Body of pancreas (tissue), 4 donors: Measurements from ENCODE around the gene ACOT9. TPM values are rescaled to one million over a fixed set of nuclear protein-coding genes. Genes with fewer than 3 reads are reported as not detected.
"Not testable (repeated sequence)": the region's sequence is repeated elsewhere in the genome, so short reads cannot be mapped to it uniquely, and the experiment has no call there.

Experiments used
- ATAC-seq: fragments of 150-250 bp; one replicate; pipeline ENCODE4 v1.9.1; 2016
- DNase-seq, 4 donors: peaks; one replicate each; pipeline ENCODE4 v3.0.0-alpha.2; 2019
- H3K27ac ChIP-seq, 4 donors: fragments of 200-600 bp; sonication (generic); 1 replicate in 3 of 4; 2 replicates in 1 of 4; pipeline versions ENCODE4 v1.5.1 to v1.6.1; 2016 to 2019; ENCODE audit warnings: mild to moderate bottlenecking in 1 of 4, mixed read lengths in 1 of 4, moderate library complexity in 1 of 4
- H3K27me3 ChIP-seq, 2 donors: fragments of 200-600 bp; sonication (generic); one replicate each; pipeline ENCODE4 v1.6.0; 2016; ENCODE audit warnings: mild to moderate bottlenecking in 1 of 2
- H3K36me3 ChIP-seq, 2 donors: fragments of 200-600 bp; sonication (generic); replicated peaks in 1 of 2; 2 replicates each; pipeline ENCODE4 v1.5.1; 2016; ENCODE audit warnings: low read depth in 2 of 2; ENCODE audit not compliant: insufficient read depth in 1 of 2
- H3K4me1 ChIP-seq: fragments of 200-600 bp; sonication (generic); one replicate; pipeline ENCODE4 v1.6.0; 2016
- H3K4me3 ChIP-seq, 2 donors: fragments of 200-600 bp; sonication (generic); 1 replicate in 1 of 2; 2 replicates in 1 of 2; pipeline ENCODE4 v1.5.1; 2016 to 2019
- H3K9me3 ChIP-seq, 3 donors: fragments of 200-600 bp; sonication (generic); 1 replicate in 2 of 3; 2 replicates in 1 of 3; pipeline ENCODE4 v1.5.1; 2016
- POLR2A ChIP-seq, 3 donors: fragments of 450-650 bp; IDR thresholded peaks; one replicate each; pipeline ENCODE4 v1.6.1; 2016; ENCODE audit warnings: antibody characterized with exemption in 3 of 3, mild to moderate bottlenecking in 2 of 3
- WGBS, 2 donors: methylation state at CpG; one replicate each; pipeline ENCODE4 v1.1.5; 2017; 5-methylcytosine and 5-hydroxymethylcytosine counted together
- intact Hi-C: fragments of 100-400 bp; cut with DNase I; formaldehyde crosslinking; loops from one replicate; pipeline ENCODE4 v1.15.1; 2023
- total RNA-seq, 2 donors: library from RNA; depleted of rRNA; stranded (reverse); fragments of >200 nt; gene quantifications; one replicate each; pipeline ENCODE4 v1.1.0, GENCODE V29; 2016
- TF ChIP-seq, protein P1 (sequence below), 7 experiments: fragments of 450-650 bp in 4 of 7; fragments of 200-600 bp in 3 of 7; sonication (generic) in 3 of 7; IDR thresholded peaks; one replicate each; pipeline ENCODE4 v1.5.1; 2016 to 2019; ENCODE audit warnings: antibody characterized with exemption in 7 of 7

ACOT9 gene
- total RNA-seq, 2 donors from 2014 or later = 6.3 to 17.9 TPM

- no peak for TF ChIP-seq POLR2A (IDR thresholded peaks at IDR 0.05)
- TF ChIP-seq, protein P1, sequence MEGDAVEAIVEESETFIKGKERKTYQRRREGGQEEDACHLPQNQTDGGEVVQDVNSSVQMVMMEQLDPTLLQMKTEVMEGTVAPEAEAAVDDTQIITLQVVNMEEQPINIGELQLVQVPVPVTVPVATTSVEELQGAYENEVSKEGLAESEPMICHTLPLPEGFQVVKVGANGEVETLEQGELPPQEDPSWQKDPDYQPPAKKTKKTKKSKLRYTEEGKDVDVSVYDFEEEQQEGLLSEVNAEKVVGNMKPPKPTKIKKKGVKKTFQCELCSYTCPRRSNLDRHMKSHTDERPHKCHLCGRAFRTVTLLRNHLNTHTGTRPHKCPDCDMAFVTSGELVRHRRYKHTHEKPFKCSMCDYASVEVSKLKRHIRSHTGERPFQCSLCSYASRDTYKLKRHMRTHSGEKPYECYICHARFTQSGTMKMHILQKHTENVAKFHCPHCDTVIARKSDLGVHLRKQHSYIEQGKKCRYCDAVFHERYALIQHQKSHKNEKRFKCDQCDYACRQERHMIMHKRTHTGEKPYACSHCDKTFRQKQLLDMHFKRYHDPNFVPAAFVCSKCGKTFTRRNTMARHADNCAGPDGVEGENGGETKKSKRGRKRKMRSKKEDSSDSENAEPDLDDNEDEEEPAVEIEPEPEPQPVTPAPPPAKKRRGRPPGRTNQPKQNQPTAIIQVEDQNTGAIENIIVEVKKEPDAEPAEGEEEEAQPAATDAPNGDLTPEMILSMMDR (IDR thresholded peaks at IDR 0.05) = peak in 6 of 7 experiments; percentile 27 to 51 (median 40)
- Histone ChIP-seq H3K4me1 (no peaks in the 10 kb centered on the region), H3K36me3 (no peaks in the 10 kb centered on the region), H3K9me3 (no peaks in the 10 kb centered on the region), H3K4me3 (no peak overlapping the region), H3K27ac (no peak overlapping the region), H3K27me3 (no peaks in the 10 kb centered on the region)
- intact Hi-C loops = loop anchor here (10.0 kb wide), 1 partner anchor 210 kb away; the partner anchor contains the start of genes APOO and CXorf58
- peak; percentile 56 for ATAC-seq
- peak; percentile 45 to 78 (median 54) for DNase-seq
- WGBS, 2 donors = 0 to 6% methylated on average over 2 to 7 of the region's 8 CpGs
Observed at GRCh38 chrX:23694606-23695005, 48.5 kb downstream of the ACOT9 start.

GRCh38 chrX:23692166-23692565 is 50.9 kb downstream of the ACOT9 start:
- Histone ChIP-seq H3K9me3 (no peaks in the 10 kb centered on the region), H3K4me3 (no peak overlapping the region), H3K27me3 (no peaks in the 10 kb centered on the region), H3K36me3 (no peaks in the 10 kb centered on the region), H3K27ac (no peak overlapping the region), H3K4me1 (no peaks in the 10 kb centered on the region)
- ATAC-seq (no peak), DNase-seq (no peak)
- intact Hi-C loops = loop anchor here (10.0 kb wide), 1 partner anchor 213 kb away; the partner anchor contains the start of genes APOO and CXorf58
- WGBS, 2 donors = 71 to 80% methylated on average over 5 to 7 of the region's 8 CpGs
- TF ChIP-seq, protein P1 (IDR thresholded peaks at IDR 0.05) = no peak

- H3K27ac ChIP-seq, DNase-seq, ATAC-seq, H3K4me3 ChIP-seq, H3K36me3 ChIP-seq, intact Hi-C loops, H3K4me1 ChIP-seq, H3K9me3 ChIP-seq, H3K27me3 ChIP-seq: not testable (repeated sequence)
- WGBS, 2 donors = 95 to 100% methylated on average over 3 of the region's 3 CpGs
Observed at GRCh38 chrX:23676486-23676885, 66.6 kb downstream of the ACOT9 start.

DNA sequence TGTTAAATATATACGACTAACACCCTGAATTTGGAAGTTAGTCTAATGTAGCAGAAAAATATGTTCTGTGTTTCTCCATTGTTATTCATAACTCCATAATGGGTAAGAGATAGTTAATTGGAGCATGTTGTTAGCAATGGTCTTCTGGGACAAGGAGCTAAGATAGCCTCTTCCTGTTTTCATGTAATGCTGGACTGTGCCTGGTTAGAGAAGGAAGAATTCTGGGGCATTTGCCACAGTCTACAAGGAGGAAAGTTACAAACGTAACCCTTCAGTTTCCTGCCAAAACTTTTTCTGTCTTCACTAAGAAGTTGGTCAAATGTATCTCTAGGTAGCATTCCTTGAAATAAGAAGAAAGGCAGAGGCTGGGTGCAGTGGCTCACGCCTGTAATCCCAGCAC is 70.0 kb downstream of the ACOT9 start:
- intact Hi-C loops = no loop called here
- DNase-seq (no peak), ATAC-seq (no peak)
- Histone ChIP-seq H3K27ac (no peak overlapping the region), H3K27me3 (no peaks in the 10 kb centered on the region), H3K4me1 (no peaks in the 10 kb centered on the region), H3K9me3 (no peaks in the 10 kb centered on the region), H3K4me3 (no peak overlapping the region), H3K36me3 (peaks cover 0 to 1% of the 10 kb centered on the region in 2 donors)
- TF ChIP-seq POLR2A (IDR thresholded peaks at IDR 0.05) = no peak
- TF ChIP-seq, protein P1 (IDR thresholded peaks at IDR 0.05) = no peak
- 58 to 71% methylated on average over 3 of the region's 3 CpGs for WGBS, 2 donors

- Histone ChIP-seq H3K9me3 (no peaks in the 10 kb centered on the region), H3K4me3 (no peak overlapping the region), H3K27ac (no peak overlapping the region), H3K27me3 (no peaks in the 10 kb centered on the region), H3K36me3 (no peaks in the 10 kb centered on the region), H3K4me1 (peaks cover 5% of the 10 kb centered on the region)
- no peak for ATAC-seq
- intact Hi-C loops = no loop called here
- WGBS, 2 donors = 60% methylated on average over 1 of the region's 1 CpG; no CpG with 5 or more reads in 1 of the 2 donors
- DNase-seq = no peak
- no peak for TF ChIP-seq POLR2A (IDR thresholded peaks at IDR 0.05)
- TF ChIP-seq, protein P1 (IDR thresholded peaks at IDR 0.05) = no peak
Observed at GRCh38 chrX:23670528-23670927, 72.5 kb downstream of the ACOT9 start.
